IPS-18a (cell line): Measurements from ENCODE around the gene MADD.
"Not testable (repeated sequence)": the region's sequence is repeated elsewhere in the genome, so short reads cannot be mapped to it uniquely, and the experiment has no call there.

Source experiments
- H3K27ac ChIP-seq: one replicate; pipeline ENCODE4 v1.5.1; 2013; ENCODE audit warnings: low read length
- H3K27me3 ChIP-seq: one replicate; pipeline ENCODE4 v1.6.1; 2013; ENCODE audit warnings: mild to moderate bottlenecking, low read length; ENCODE audit not compliant: control insufficient read depth, insufficient read depth
- H3K36me3 ChIP-seq: one replicate; pipeline ENCODE4 v1.6.1; 2013; ENCODE audit warnings: low read depth, low read length; ENCODE audit not compliant: control insufficient read depth
- H3K4me1 ChIP-seq: one replicate; pipeline ENCODE4 v1.6.1; 2013; ENCODE audit warnings: low read depth, low read length; ENCODE audit not compliant: control insufficient read depth
- H3K4me3 ChIP-seq: one replicate; pipeline ENCODE4 v1.5.1; 2013; ENCODE audit warnings: low read length
- H3K9ac ChIP-seq: one replicate; pipeline ENCODE4 v1.6.1; 2013; ENCODE audit warnings: mild to moderate bottlenecking, low read length, moderate library complexity
- H3K9me3 ChIP-seq: one replicate; pipeline ENCODE4 v1.6.1; 2013; ENCODE audit warnings: low read depth, low read length; ENCODE audit not compliant: control insufficient read depth

Gene MADD

GRCh38 chr11:47328449-47329390 lies 58.8 kb downstream of the MADD start:
- H3K27ac ChIP-seq: no peak overlapping the region
- H3K27me3 ChIP-seq: no peaks in the 10 kb centered on the region
- H3K36me3 ChIP-seq: peaks cover 13% of the 10 kb centered on the region

DNA sequence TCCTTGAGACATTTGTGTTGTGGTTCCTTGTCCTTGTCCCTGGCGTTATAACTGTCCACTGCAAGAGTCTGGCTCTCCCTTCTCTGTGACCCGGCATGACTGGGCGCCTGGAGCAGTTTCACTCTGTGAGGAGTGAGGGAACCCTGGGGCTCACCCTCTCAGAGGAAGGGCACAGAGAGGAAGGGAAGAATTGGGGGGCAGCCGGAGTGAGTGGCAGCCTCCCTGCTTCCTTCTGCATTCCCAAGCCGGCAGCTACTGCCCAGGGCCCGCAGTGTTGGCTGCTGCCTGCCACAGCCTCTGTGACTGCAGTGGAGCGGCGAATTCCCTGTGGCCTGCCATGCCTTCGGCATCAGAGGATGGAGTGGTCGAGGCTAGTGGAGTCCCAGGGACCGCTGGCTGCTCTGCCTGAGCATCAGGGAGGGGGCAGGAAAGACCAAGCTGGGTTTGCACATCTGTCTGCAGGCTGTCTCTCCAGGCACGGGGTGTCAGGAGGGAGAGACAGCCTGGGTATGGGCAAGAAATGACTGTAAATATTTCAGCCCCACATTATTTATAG lies 59.6 kb downstream of the MADD start:
- no peaks in the 10 kb centered on the region for H3K27me3 ChIP-seq
- no peak overlapping the region for H3K4me3 ChIP-seq
- no peak overlapping the region for H3K9ac ChIP-seq
- H3K36me3 ChIP-seq: peaks cover 13% of the 10 kb centered on the region
- H3K9me3 ChIP-seq: no peaks in the 10 kb centered on the region
- H3K27ac ChIP-seq: no peak overlapping the region
- H3K4me1 ChIP-seq: no peaks in the 10 kb centered on the region

More at GRCh38 chr11:47328449-47329390, 58.8 kb downstream of the MADD start:
- Histone ChIP-seq H3K9me3 (no peaks in the 10 kb centered on the region), H3K4me3 (no peak overlapping the region), H3K9ac (no peak overlapping the region), H3K4me1 (no peaks in the 10 kb centered on the region)

- Histone ChIP-seq H3K9me3 (no peaks in the 10 kb centered on the region), H3K4me1 (no peaks in the 10 kb centered on the region), H3K9ac (no peak overlapping the region)
Measured at GRCh38 chr11:47329987-47330931, 60.3 kb downstream of the MADD start.

DNA sequence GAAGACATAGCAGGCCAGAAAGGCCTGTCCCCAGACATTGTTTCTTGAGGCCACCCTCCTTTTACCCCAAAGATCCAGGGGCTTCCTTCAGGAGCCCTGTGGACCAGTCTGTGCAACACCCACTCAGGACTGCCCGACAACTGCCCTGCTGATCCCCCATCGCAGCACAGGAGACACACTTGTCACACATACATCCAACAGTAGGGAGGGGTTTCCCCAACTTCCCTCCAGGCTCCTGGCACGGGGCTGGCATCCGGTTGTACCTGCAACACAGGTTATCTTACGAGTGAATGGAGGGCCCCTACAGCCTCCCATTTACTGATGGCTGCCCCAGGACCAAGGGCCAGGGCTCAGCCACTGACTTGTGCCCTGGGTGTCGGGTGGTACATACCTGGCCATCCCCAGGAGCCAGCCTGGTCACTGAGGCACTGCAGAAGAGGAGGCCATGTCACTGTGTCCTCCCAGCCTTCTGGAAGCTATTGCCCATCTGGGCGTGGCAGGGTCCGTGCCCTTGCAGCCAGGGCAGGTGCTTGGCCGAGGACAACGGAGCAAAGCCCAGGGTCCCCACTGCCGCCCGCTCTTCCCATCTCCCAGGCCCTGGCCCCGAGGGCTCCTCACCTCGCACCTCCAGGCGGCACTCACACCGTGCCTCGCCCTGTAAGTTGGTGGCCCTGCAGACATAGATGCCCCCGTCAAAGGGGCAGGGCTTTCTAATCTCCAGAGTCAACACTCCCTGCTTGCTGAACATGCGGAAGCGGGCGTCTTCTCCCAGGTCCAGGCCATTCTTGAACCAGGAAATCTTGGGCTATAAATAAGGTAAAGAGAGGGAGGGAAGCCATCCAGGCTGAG lies 61.7 kb downstream of the MADD start:
- Histone ChIP-seq H3K9me3 (no peaks in the 10 kb centered on the region), H3K27ac (no peak overlapping the region), H3K36me3 (peaks cover 7% of the 10 kb centered on the region), H3K27me3 (no peaks in the 10 kb centered on the region), H3K4me1 (no peaks in the 10 kb centered on the region), H3K4me3 (no peak overlapping the region), H3K9ac (no peak overlapping the region)

More at GRCh38 chr11:47329987-47330931, 60.3 kb downstream of the MADD start:
- no peaks in the 10 kb centered on the region for H3K27me3 ChIP-seq
- no peak overlapping the region for H3K4me3 ChIP-seq
- H3K36me3 ChIP-seq: peaks cover 13% of the 10 kb centered on the region
- no peak overlapping the region for H3K27ac ChIP-seq

DNA sequence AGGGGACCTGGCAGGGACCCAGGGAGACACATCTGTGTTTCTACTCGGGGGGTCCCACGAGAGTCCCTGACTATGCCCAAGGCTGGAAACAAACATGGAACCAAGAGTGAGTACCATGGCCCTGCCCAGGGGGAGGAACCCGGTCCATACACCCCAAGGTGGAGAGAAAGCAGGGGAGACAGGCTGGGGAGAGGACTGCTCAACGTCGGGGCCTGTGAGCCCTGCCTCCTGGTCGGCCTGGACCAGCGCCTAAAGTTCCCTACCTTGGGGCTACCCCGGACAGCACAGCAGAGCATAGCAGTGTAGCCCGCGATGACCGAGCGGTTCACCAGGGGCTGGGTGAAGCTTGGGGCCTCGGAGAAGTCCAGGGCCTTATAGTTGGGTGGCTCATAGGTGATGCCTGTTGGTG lies 62.4 kb downstream of the MADD start:
- Histone ChIP-seq H3K27ac (no peak overlapping the region), H3K4me3 (no peak overlapping the region), H3K36me3 (peaks cover 7% of the 10 kb centered on the region), H3K9me3 (no peaks in the 10 kb centered on the region), H3K9ac (no peak overlapping the region), H3K27me3 (no peaks in the 10 kb centered on the region), H3K4me1 (no peaks in the 10 kb centered on the region)

DNA sequence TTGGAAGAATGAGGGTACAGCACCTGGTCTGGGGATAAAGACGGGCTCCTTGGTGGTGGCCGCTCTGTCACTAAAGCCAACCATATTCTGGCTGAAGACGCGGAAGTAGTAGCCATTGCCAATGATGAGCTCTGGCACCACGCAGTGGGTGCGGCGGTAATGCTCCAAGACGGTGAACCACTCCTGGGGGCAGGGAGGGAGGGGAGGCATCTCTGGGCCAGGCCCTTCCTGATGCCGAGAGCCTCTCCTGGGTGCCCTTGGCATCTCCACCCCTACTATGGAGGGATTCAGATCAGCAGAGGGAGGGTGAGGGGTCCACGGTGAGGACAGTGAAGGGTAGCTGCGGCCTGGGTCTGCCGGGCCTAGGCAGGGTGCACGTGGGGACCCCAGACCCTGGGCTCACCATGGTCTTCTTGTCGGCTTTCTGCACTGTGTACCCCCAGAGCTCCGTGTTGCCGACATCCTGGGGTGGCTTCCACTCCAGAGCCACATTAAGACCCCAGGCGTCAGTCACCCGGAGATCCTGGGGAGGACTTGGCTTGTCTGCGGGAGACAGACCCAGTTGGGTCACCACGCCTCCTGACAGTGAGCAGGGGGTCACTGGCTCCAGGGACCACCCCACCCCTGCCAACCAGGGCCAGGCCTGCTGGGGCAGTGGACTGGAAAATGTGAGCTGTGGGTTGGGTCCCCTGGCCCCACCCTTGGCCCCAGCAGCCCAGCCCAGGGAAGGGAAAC lies 63.0 kb downstream of the MADD start:
- no peak overlapping the region for H3K4me3 ChIP-seq
- no peak overlapping the region for H3K27ac ChIP-seq
- H3K9me3 ChIP-seq: no peaks in the 10 kb centered on the region
- no peaks in the 10 kb centered on the region for H3K4me1 ChIP-seq
- no peak overlapping the region for H3K9ac ChIP-seq
- no peaks in the 10 kb centered on the region for H3K27me3 ChIP-seq
- peaks cover 4% of the 10 kb centered on the region for H3K36me3 ChIP-seq

DNA sequence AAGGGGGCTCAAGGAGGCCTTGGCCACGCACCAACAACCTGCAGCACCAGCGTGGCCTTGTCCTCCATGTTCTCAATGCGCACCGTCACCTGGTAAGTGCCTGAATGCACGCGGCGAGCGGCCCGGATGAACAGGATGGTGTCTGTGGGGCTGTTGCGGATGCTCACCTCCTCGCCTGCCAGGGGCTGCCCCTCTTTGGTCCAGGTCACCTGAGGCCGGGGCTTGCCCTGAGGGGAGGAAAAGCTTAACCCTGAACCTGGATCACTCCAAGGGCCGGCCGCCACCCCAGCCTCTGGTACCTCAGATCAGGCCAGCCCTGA lies 63.6 kb downstream of the MADD start:
- Histone ChIP-seq H3K9ac (no peak overlapping the region), H3K36me3 (no peaks in the 10 kb centered on the region), H3K9me3 (no peaks in the 10 kb centered on the region), H3K27ac (no peak overlapping the region), H3K4me3 (no peak overlapping the region), H3K27me3 (no peaks in the 10 kb centered on the region), H3K4me1 (no peaks in the 10 kb centered on the region)

DNA sequence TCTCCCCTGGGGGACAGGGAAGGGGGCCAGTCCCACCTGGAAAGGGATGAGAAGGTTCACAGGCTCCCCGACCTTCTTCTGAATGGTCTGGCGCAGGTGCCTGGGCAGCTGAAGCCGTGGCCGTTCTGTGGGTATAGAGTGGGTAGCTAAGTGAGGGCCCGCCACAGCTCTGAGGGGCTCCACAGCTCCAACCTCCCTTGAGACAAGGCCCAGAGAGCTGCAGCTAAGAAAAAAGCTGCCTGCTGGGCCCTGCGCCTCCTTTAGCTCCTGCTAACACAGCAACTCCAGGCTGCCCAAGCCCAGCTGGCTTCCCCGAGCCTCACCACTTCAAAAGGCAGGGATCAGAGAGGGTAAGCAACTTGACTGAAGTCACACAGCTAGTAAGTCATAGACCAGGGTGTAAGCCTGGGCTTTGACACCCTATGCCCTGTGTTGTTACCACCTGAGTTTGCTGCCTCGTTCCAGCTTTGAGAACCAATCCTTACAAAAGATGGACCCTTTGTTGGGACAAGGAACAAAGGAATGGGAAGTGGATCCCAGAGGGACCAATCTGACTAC lies 64.0 kb downstream of the MADD start:
- Histone ChIP-seq H3K36me3 (no peaks in the 10 kb centered on the region), H3K27me3 (no peaks in the 10 kb centered on the region), H3K4me3 (no peak overlapping the region), H3K9ac (no peak overlapping the region), H3K4me1 (no peaks in the 10 kb centered on the region), H3K9me3 (no peaks in the 10 kb centered on the region), H3K27ac (no peak overlapping the region)

DNA sequence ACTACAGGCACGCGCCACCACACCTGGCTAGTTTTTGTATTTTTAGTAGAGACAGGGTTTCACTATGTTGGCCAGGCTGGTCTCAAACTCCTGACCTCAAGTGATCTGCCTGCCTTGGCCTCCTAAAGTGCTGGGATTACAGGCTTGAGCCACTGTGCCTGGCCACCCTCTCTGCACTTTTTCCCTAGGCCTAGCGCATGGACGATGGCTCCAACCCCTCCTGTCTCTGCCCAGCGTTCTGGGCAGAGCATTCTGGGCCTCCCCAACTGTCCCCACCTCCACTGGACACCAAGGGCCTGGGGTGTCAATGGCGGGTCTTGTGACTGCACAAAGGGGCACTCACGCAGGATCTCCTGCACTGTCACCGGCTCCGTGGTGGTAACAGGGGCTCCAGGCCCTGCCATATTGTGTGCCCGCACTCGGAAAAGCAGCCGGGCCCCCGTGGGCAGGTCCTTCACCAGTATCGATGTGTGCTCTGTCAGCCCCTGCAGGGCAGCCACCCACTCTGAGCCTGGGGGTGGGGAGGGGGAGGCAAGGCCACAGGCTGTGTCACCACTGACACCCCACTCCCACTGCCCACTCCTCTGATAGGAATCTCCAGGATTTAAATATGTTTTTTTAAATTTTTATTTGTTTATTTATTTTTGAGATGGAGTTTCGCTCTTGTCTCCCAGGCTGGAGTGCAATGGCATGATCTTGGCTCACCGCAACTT lies 64.9 kb downstream of the MADD start:
- not testable (repeated sequence) for H3K27ac ChIP-seq, H3K36me3 ChIP-seq, H3K4me3 ChIP-seq

DNA sequence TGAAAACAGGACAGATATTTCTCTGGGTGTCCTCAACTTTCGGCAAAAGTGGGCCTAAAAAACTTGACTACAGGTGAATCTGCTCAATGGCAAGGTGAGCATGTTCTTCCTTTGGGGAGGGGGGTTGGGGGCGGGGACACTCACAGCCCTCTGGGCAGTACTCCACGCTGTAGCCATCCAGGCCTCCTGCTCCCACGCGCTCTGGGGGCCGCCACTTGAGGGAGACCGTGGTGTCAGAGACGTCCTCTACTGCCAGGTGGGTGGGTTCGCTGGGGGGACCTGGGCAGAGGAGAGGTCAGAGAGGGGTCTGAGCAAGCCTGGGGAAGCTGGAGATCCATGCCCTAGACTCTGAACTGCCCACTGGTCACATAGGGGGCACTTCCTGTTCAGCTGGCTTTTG lies 65.8 kb downstream of the MADD start:
- Histone ChIP-seq H3K9me3 (no peaks in the 10 kb centered on the region), H3K4me1 (no peaks in the 10 kb centered on the region), H3K4me3 (no peak overlapping the region), H3K27ac (no peak overlapping the region), H3K36me3 (no peaks in the 10 kb centered on the region), H3K27me3 (no peaks in the 10 kb centered on the region), H3K9ac (no peak overlapping the region)

More for the DNA sequence above, 64.9 kb downstream of the MADD start:
- H3K9ac ChIP-seq, H3K4me1 ChIP-seq, H3K9me3 ChIP-seq, H3K27me3 ChIP-seq: not testable (repeated sequence)
